Osteoblast (primary cell): ENCODE measurements around the gene CLEC19A. TPM values are rescaled to one million over a fixed set of nuclear protein-coding genes. Genes with fewer than 3 reads are reported as not detected.

Experiments used
- DNase-seq: peaks from one replicate; pipeline ENCODE4 v3.0.0; 2011; ENCODE audit warnings: low spot score, mixed read lengths; ENCODE audit not compliant: insufficient read length; ENCODE audit errors: missing footprints
- H2AFZ ChIP-seq: 2 replicates; pipeline ENCODE4 v1.6.0; 2011; ENCODE audit warnings: mild to moderate bottlenecking, low read length
- H3K27ac ChIP-seq: 2 replicates; pipeline ENCODE4 v1.5.1; 2011; ENCODE audit warnings: mild to moderate bottlenecking, low read depth, low read length, moderate library complexity
- H3K27me3 ChIP-seq: 2 replicates; pipeline ENCODE4 v1.6.0; 2012; ENCODE audit warnings: mild to moderate bottlenecking, control low read depth, inconsistent platforms, low read length, moderate library complexity; ENCODE audit not compliant: insufficient read depth
- H3K36me3 ChIP-seq: 2 replicates; pipeline ENCODE4 v1.5.1; 2011; ENCODE audit warnings: mild to moderate bottlenecking, low read length, control low read depth, moderate library complexity; ENCODE audit not compliant: insufficient read depth
- H3K4me1 ChIP-seq: 2 replicates; pipeline ENCODE4 v1.5.1; 2011; ENCODE audit warnings: mild to moderate bottlenecking, low read length, control low read depth, moderate library complexity; ENCODE audit not compliant: insufficient read depth
- H3K4me2 ChIP-seq: 2 replicates; pipeline ENCODE4 v1.6.0; 2011; ENCODE audit warnings: mild to moderate bottlenecking, low read length; ENCODE audit not compliant: insufficient read depth
- H3K4me3 ChIP-seq: fragments of 200-600 bp; sonication (generic); 3 replicates; pipeline ENCODE4 v1.5.1; 2012; ENCODE audit warnings: mild to moderate bottlenecking, low read length, inconsistent platforms; ENCODE audit not compliant: insufficient read depth
- H3K79me2 ChIP-seq: 2 replicates; pipeline ENCODE4 v1.6.0; 2012; ENCODE audit warnings: mild to moderate bottlenecking, low read length, control low read depth, inconsistent platforms; ENCODE audit not compliant: insufficient read depth
- H3K9me3 ChIP-seq: 2 replicates; pipeline ENCODE4 v1.5.1; 2011; ENCODE audit warnings: low read depth, low read length, control low read depth
- H4K20me1 ChIP-seq: 2 replicates; pipeline ENCODE4 v1.6.0; 2012; ENCODE audit warnings: mild to moderate bottlenecking, low read length, control low read depth; ENCODE audit not compliant: insufficient read depth
- CTCF ChIP-seq: IDR thresholded peaks from 2 replicates; pipeline ENCODE4 v1.5.1; 2011; ENCODE audit warnings: mild to moderate bottlenecking, low read depth, low read length, moderate library complexity; ENCODE audit errors: extremely low read depth
- total RNA-seq: library from RNA; depleted of rRNA; stranded (reverse); fragments of >200 nt; gene quantifications from 2 replicates; pipeline ENCODE4 v1.2.3, GENCODE V29; 2012

CLEC19A gene
- total RNA-seq, 1 donor: not detected

GRCh38 chr16:19288872-19289799 is 3.6 kb downstream of the CLEC19A start:
- no peaks in the 10 kb centered on the region for H3K27me3 ChIP-seq
- H3K79me2 ChIP-seq: no peaks in the 10 kb centered on the region
- H3K4me3 ChIP-seq: no peak overlapping the region
- no peak overlapping the region for H3K4me2 ChIP-seq
- no peaks in the 10 kb centered on the region for H3K4me1 ChIP-seq
- no peaks in the 10 kb centered on the region for H3K9me3 ChIP-seq
- no peaks in the 10 kb centered on the region for H3K36me3 ChIP-seq
- no peak for TF ChIP-seq CTCF
- DNase-seq: no peak
- H3K27ac ChIP-seq: no peak overlapping the region
- no peaks in the 10 kb centered on the region for H4K20me1 ChIP-seq
- no peak overlapping the region for H2AFZ ChIP-seq

- Histone ChIP-seq H3K9me3 (no peaks in the 10 kb centered on the region), H3K4me3 (no peak overlapping the region), H3K36me3 (no peaks in the 10 kb centered on the region), H4K20me1 (no peaks in the 10 kb centered on the region), H3K27me3 (no peaks in the 10 kb centered on the region), H3K4me1 (no peaks in the 10 kb centered on the region), H3K27ac (no peak overlapping the region), H3K79me2 (no peaks in the 10 kb centered on the region), H3K4me2 (no peak overlapping the region), H2AFZ (no peak overlapping the region)
- TF ChIP-seq CTCF: no peak
- peak; percentile 52 for DNase-seq
Measured at GRCh38 chr16:19289811-19290485, 4.4 kb downstream of the CLEC19A start.

- no peaks in the 10 kb centered on the region for H4K20me1 ChIP-seq
- H3K27me3 ChIP-seq: no peaks in the 10 kb centered on the region
- H3K4me2 ChIP-seq: no peak overlapping the region
- TF ChIP-seq CTCF: no peak
- H3K9me3 ChIP-seq: no peaks in the 10 kb centered on the region
- no peak overlapping the region for H3K4me3 ChIP-seq
- no peaks in the 10 kb centered on the region for H3K4me1 ChIP-seq
- no peaks in the 10 kb centered on the region for H3K79me2 ChIP-seq
- no peak overlapping the region for H3K27ac ChIP-seq
- no peaks in the 10 kb centered on the region for H3K36me3 ChIP-seq
- no peak overlapping the region for H2AFZ ChIP-seq
- no peak for DNase-seq
Measured at GRCh38 chr16:19290860-19291259, 5.3 kb downstream of the CLEC19A start.

GRCh38 chr16:19291475-19291874 is 5.9 kb downstream of the CLEC19A start:
- H3K36me3 ChIP-seq: no peaks in the 10 kb centered on the region
- no peaks in the 10 kb centered on the region for H3K27me3 ChIP-seq
- H3K4me3 ChIP-seq: no peak overlapping the region
- H3K9me3 ChIP-seq: no peaks in the 10 kb centered on the region
- no peak overlapping the region for H3K4me2 ChIP-seq
- H3K4me1 ChIP-seq: no peaks in the 10 kb centered on the region
- TF ChIP-seq CTCF: no peak
- no peak overlapping the region for H2AFZ ChIP-seq
- no peaks in the 10 kb centered on the region for H3K79me2 ChIP-seq
- H3K27ac ChIP-seq: no peak overlapping the region
- H4K20me1 ChIP-seq: no peaks in the 10 kb centered on the region
- no peak for DNase-seq
